IPS DF 4.7 (cell line): ENCODE results near the gene SNAP29.
"Not testable (repeated sequence)": the region's sequence is repeated elsewhere in the genome, so short reads cannot be mapped to it uniquely, and the experiment has no call there.

Experiments used
- DNase-seq: peaks from one replicate; pipeline ENCODE4 v3.0.0-alpha.2; 2013; ENCODE audit warnings: low spot score; ENCODE audit errors: extremely low read depth

The SNAP29 gene

GRCh38 chr22:20834725-20835124 lies 24.1 kb upstream of the SNAP29 start:
- DNase-seq: no peak

GRCh38 chr22:20836987-20837823 lies 21.6 kb upstream of the SNAP29 start:
- DNase-seq: no peak

- not testable (repeated sequence) for DNase-seq
Observed at GRCh38 chr22:20839354-20839753, 19.5 kb upstream of the SNAP29 start.

GRCh38 chr22:20839837-20840645 lies 18.8 kb upstream of the SNAP29 start:
- no peak for DNase-seq

GRCh38 chr22:20840646-20841371 lies 18.0 kb upstream of the SNAP29 start:
- no peak for DNase-seq

- DNase-seq: no peak
Observed at GRCh38 chr22:20843501-20843900, 15.3 kb upstream of the SNAP29 start.

GRCh38 chr22:20844055-20845037 lies 14.5 kb upstream of the SNAP29 start:
- DNase-seq: no peak

- no peak for DNase-seq
Observed at GRCh38 chr22:20847318-20847822, 11.4 kb upstream of the SNAP29 start.

GRCh38 chr22:20852076-20852475 lies 6.7 kb upstream of the SNAP29 start:
- DNase-seq: no peak

- DNase-seq: no peak
Observed at GRCh38 chr22:20852503-20852902, 6.3 kb upstream of the SNAP29 start.

- no peak for DNase-seq
Observed at GRCh38 chr22:20853236-20853660, 5.6 kb upstream of the SNAP29 start.

GRCh38 chr22:20857247-20857643 lies 1.6 kb upstream of the SNAP29 start:
- DNase-seq: no peak

- DNase-seq: peak; percentile 64
Observed at GRCh38 chr22:20857838-20858614, 781 bp upstream of the SNAP29 start.

GRCh38 chr22:20859615-20860014 lies 808 bp downstream of the SNAP29 start:
- DNase-seq: no peak

- no peak for DNase-seq
Observed at GRCh38 chr22:20862540-20862939, 3.7 kb downstream of the SNAP29 start.

- no peak for DNase-seq
Observed at GRCh38 chr22:20863366-20863765, 4.6 kb downstream of the SNAP29 start.

- DNase-seq: no peak
Observed at GRCh38 chr22:20864186-20864908, 5.5 kb downstream of the SNAP29 start.

GRCh38 chr22:20865331-20865730 lies 6.5 kb downstream of the SNAP29 start:
- DNase-seq: no peak

- DNase-seq: no peak
Observed at GRCh38 chr22:20865875-20866445, 7.2 kb downstream of the SNAP29 start.
